Suprapubic skin (tissue), 4 donors: Measurements from ENCODE around the gene ZNF683. TPM values are rescaled to one million over a fixed set of nuclear protein-coding genes. Genes with fewer than 3 reads are reported as not detected.
A peak's percentile ranks its signal among the peaks of the same experiment; 100 is the strongest.

Experiments used
- DNase-seq, 2 donors: peaks; one replicate each; pipeline ENCODE4 v3.0.0-alpha.2; 2019; ENCODE audit warnings: low spot score in 2 of 2
- H3K27ac ChIP-seq: fragments of 200-600 bp; sonication (generic); one replicate; pipeline ENCODE4 v1.5.1; 2019
- H3K27me3 ChIP-seq: fragments of 200-600 bp; sonication (generic); one replicate; pipeline ENCODE4 v1.5.1; 2019
- H3K36me3 ChIP-seq: fragments of 200-600 bp; sonication (generic); one replicate; pipeline ENCODE4 v1.5.1; 2019
- H3K4me1 ChIP-seq: fragments of 200-600 bp; sonication (generic); one replicate; pipeline ENCODE4 v1.5.1; 2019
- H3K4me3 ChIP-seq: fragments of 200-600 bp; sonication (generic); one replicate; pipeline ENCODE4 v1.5.1; 2019; ENCODE audit warnings: mild to moderate bottlenecking
- H3K9me3 ChIP-seq: fragments of 200-600 bp; sonication (generic); one replicate; pipeline ENCODE4 v1.5.1; 2019
- CTCF ChIP-seq, 2 donors: fragments of 200-600 bp in 1 of 2; fragments of 450-650 bp in 1 of 2; sonication (generic) in 1 of 2; IDR thresholded peaks; one replicate each; pipeline ENCODE4 v1.5.1; 2016 to 2019; ENCODE audit warnings: antibody characterized with exemption in 2 of 2, mild to moderate bottlenecking in 1 of 2, moderate library complexity in 1 of 2
- EP300 ChIP-seq: sonication (generic); formaldehyde crosslinking; IDR thresholded peaks from one replicate; pipeline ENCODE4 v1.6.1; 2017; ENCODE audit warnings: antibody characterized with exemption
- POLR2A ChIP-seq, 2 donors: fragments of 450-650 bp; IDR thresholded peaks; one replicate each; pipeline ENCODE4 v1.6.1; 2017; ENCODE audit warnings: antibody characterized with exemption in 2 of 2, mild to moderate bottlenecking in 2 of 2, moderate library complexity in 2 of 2
- POLR2AphosphoS5 ChIP-seq, 3 donors: sonication (generic); formaldehyde crosslinking; IDR thresholded peaks; one replicate each; pipeline ENCODE4 v1.6.1; 2017; ENCODE audit warnings: antibody characterized with exemption in 3 of 3
- WGBS: methylation state at CpG from one replicate; pipeline ENCODE4 v1.1.5; 2018; 5-methylcytosine and 5-hydroxymethylcytosine counted together
- total RNA-seq, 4 donors: library from RNA; depleted of rRNA; stranded (reverse); fragments of >200 nt; gene quantifications; one replicate each; pipeline ENCODE4 v1.1.0, GENCODE V29; 2016

Gene ZNF683
- total RNA-seq, 4 donors from 2014 or later, result not detected

- 54% methylated on average over 17 of the region's 26 CpGs for WGBS
Observed at GRCh38 chr1:26363549-26364448, 8.8 kb downstream of the ZNF683 start.

DNA sequence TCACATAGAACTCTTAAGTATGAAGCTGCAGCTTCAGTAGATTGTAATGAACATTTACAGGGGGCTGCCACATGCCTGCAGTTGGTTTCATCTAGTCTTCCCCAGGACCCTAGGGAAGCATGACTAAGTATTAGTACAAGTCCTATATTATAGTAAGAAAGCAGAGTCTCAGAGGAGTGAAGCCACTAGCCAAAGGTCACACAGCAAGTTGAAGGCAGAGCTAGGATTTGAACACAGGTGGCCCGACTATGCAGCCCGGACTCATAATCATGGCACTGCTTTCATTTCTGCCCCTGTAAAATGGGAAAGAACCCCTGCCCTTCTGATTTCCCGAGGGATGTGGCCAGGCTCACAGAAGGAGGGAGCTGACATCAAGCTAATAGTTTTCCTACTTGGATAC lies 10.2 kb downstream of the ZNF683 start:
- whole genome bisulfite sequencing, result 94% methylated on average over 3 of the region's 3 CpGs
- H3K27ac ChIP-seq, result no peak overlapping the region
- no peaks in the 10 kb centered on the region for H3K36me3 ChIP-seq
- H3K27me3 ChIP-seq, result peaks cover 49% of the 10 kb centered on the region
- no peak overlapping the region for H3K4me3 ChIP-seq
- DNase-seq, result no peak
- TF ChIP-seq POLR2AphosphoS5 (IDR thresholded peaks at IDR 0.05) (no peak), POLR2A (IDR thresholded peaks at IDR 0.05) (no peak)
- H3K9me3 ChIP-seq, result no peaks in the 10 kb centered on the region
- peaks cover 30% of the 10 kb centered on the region for H3K4me1 ChIP-seq

More at GRCh38 chr1:26363549-26364448, 8.8 kb downstream of the ZNF683 start:
- TF ChIP-seq EP300 (no peak), CTCF (IDR thresholded peaks at IDR 0.05) (peak; percentile 64 to 87)
- H3K27me3 ChIP-seq, result peaks cover 58% of the 10 kb centered on the region
- H3K27ac ChIP-seq, result no peak overlapping the region
- peak in 1 of 2 donors; percentile 94 for DNase-seq
- no peaks in the 10 kb centered on the region for H3K36me3 ChIP-seq
- H3K4me3 ChIP-seq, result no peak overlapping the region
- no peaks in the 10 kb centered on the region for H3K9me3 ChIP-seq
- peaks cover 17% of the 10 kb centered on the region for H3K4me1 ChIP-seq

DNA sequence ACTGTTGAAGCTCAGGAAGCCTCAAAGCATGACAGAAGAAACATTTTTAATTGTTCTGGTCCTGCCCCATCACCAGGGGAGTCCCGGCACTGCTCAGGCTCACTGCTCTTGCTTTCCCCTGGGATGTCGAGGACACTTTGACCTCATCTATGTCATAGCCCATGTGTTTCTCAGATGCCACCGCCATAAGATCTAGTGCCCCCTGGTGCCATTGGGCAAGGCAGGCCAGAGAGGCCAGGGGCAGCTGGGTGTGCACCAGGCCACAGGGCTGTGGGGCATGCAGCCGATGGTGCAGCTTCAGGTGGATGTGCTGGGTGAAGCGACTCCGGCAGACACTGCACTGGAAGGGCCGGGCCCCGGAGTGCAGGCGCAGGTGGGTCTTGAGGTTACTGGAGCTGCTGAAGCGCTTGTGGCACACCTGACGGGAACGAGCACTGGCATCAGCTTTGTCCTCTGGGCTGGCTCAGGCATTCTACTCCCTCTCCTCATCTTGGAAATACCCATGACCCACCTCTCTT lies 10.9 kb downstream of the ZNF683 start:
- no peaks in the 10 kb centered on the region for H3K9me3 ChIP-seq
- H3K4me1 ChIP-seq, result peaks cover 36% of the 10 kb centered on the region
- TF ChIP-seq POLR2A (IDR thresholded peaks at IDR 0.05), result no peak
- H3K4me3 ChIP-seq, result no peak overlapping the region
- DNase-seq, result no peak
- 86% methylated on average over 5 of the region's 12 CpGs for whole genome bisulfite sequencing
- H3K36me3 ChIP-seq, result no peaks in the 10 kb centered on the region
- peaks cover 51% of the 10 kb centered on the region for H3K27me3 ChIP-seq
- H3K27ac ChIP-seq, result no peak overlapping the region

- Histone ChIP-seq H3K4me3 (peak overlapping the region; percentile 39), H3K4me1 (peaks cover 43% of the 10 kb centered on the region), H3K36me3 (no peaks in the 10 kb centered on the region), H3K9me3 (no peaks in the 10 kb centered on the region), H3K27ac (no peak overlapping the region), H3K27me3 (peaks cover 52% of the 10 kb centered on the region)
- WGBS, result 67% methylated on average over 22 of the region's 27 CpGs
- DNase-seq, result no peak
- TF ChIP-seq CTCF (IDR thresholded peaks at IDR 0.05), result no peak
- TF ChIP-seq POLR2AphosphoS5 (IDR thresholded peaks at IDR 0.05), result no peak
- TF ChIP-seq EP300, result no peak
- TF ChIP-seq POLR2A (IDR thresholded peaks at IDR 0.05), result no peak
Observed at GRCh38 chr1:26360807-26361604, 11.5 kb downstream of the ZNF683 start.

- Histone ChIP-seq H3K27me3 (peaks cover 53% of the 10 kb centered on the region), H3K36me3 (no peaks in the 10 kb centered on the region), H3K27ac (no peak overlapping the region), H3K9me3 (no peaks in the 10 kb centered on the region), H3K4me1 (peaks cover 51% of the 10 kb centered on the region), H3K4me3 (peak overlapping the region; percentile 39)
- WGBS, result 8% methylated on average over 29 of the region's 67 CpGs
- DNase-seq, result no peak
- no peak for TF ChIP-seq CTCF (IDR thresholded peaks at IDR 0.05)
- TF ChIP-seq POLR2A (IDR thresholded peaks at IDR 0.05), result no peak
- TF ChIP-seq EP300, result no peak
- no peak for TF ChIP-seq POLR2AphosphoS5 (IDR thresholded peaks at IDR 0.05)
Observed at GRCh38 chr1:26359981-26360806, 12.4 kb downstream of the ZNF683 start.
